NCI-H146 (cell line): ENCODE results near the gene GPR42.
"Not testable (repeated sequence)": the region's sequence is repeated elsewhere in the genome, so short reads cannot be mapped to it uniquely, and the experiment has no call there.

Experiments
- DNase-seq: peaks from one replicate; lab custom pipeline; 2025; lab: John Stamatoyannopoulos, UW

The GPR42 gene

DNA sequence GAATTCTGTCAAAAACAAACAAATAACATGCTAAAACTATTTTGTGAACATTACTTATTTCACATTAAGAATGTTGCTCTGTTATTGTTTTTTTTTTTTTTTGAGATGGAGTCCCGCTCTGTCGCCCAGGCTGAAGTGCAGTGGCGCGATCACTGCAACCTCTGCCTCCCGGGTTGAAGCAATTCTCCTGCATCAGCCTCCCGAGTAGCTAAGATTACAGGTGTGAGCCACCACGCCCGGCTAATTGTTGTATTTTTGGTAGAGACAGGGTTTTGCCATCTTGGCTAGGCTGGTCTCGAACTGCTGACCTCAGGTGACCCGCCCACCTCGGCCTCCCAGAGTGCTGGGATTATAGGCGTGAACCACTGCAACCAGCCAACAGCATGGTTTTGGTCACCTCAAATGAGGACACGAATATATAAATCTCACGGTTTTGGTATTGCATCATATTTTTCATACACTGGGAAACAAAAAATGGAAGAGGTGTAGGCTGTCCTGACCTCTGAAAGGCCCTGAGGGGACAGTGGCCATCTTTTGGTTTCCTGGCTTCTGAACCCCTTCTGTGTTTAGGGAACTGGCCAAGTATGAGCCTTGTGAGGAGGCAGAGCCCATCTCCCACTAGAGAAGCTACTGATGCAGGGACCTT, 25.5 kb downstream of the GPR42 start:
- no peak for DNase-seq

GRCh38 chr19:35397064-35397463, 26.2 kb downstream of the GPR42 start:
- no peak for DNase-seq

DNA sequence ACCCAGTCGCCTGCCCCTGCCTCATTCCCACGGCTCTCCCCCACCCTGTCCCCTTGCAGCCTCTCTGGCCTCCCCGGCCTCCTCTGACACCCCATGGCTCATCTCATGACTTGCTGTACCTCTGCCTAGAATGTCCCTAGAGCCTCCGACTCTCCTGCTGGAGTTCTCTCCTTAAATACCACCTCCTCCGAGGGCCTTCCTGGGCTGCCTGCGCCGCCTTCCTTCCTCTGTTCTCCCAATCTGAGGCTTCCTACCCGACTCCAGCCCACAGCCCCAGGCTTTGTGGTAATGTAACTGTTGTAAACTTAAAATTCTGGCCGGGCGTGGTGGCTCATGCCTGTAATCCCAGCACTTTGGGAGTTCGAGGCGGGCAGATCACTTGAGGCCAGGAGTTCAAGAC, 27.7 kb downstream of the GPR42 start:
- DNase-seq = no peak

- DNase-seq = no peak
Measured at GRCh38 chr19:35399231-35399630, 28.4 kb downstream of the GPR42 start.

- DNase-seq = no peak
Measured at GRCh38 chr19:35399948-35400772, 29.3 kb downstream of the GPR42 start.

GRCh38 chr19:35400773-35401100, 29.9 kb downstream of the GPR42 start:
- no peak for DNase-seq

DNA sequence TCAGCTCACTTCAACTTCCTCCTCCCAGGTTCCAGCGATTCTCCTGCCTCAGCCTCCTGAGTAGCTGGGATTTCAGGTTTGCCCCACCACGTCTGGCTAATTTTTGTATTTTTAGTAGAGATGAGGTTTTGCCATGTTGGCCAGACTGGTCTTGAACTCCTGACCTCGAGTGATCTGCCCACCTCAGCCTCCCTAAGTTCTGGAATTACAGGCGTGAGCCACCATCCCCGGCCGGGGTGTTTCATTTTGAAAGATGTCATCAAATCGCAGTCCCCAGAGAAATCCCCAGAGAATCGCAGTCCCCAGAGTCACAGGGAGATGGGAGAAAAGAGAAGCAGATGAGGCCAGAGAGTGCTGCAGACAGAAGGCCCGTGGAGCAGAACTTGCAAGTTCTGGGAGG, 30.5 kb downstream of the GPR42 start:
- not testable (repeated sequence) for DNase-seq

DNA sequence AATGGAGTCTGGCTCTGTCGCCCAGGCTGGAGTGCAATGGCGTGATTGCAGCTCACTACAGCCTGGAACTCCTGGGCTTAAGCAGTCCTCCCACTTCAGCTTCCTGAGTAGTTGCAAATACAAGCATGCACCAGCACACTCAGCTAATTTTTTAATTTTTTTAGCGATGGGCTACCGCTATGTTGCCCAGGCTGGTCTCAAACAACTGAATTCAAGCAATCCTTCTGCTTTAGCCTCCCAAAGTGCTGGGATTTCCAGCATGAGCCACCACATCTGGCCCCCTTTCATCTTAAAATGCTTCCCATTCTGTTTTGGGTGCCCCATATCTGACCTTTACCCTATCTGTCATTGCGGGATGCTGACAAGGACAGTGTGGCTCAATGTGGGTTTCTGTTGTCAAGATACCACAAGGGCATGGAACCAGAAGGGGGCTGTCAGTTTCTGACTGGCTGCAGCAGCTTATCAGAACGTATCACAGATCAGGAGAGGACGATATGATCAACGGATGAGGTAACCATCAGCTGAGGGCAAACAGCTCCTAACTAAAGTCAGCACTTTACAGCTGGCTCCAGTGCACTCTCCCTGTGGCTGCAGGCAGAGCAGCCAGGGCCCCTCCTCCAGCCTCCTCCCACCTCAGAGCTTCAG, 32.4 kb downstream of the GPR42 start:
- DNase-seq = no peak

GRCh38 chr19:35404879-35405622, 34.2 kb downstream of the GPR42 start:
- DNase-seq = no peak

- no peak for DNase-seq
Measured at GRCh38 chr19:35407619-35408018, 36.8 kb downstream of the GPR42 start.

GRCh38 chr19:35408284-35409171, 37.7 kb downstream of the GPR42 start:
- DNase-seq = no peak

DNA sequence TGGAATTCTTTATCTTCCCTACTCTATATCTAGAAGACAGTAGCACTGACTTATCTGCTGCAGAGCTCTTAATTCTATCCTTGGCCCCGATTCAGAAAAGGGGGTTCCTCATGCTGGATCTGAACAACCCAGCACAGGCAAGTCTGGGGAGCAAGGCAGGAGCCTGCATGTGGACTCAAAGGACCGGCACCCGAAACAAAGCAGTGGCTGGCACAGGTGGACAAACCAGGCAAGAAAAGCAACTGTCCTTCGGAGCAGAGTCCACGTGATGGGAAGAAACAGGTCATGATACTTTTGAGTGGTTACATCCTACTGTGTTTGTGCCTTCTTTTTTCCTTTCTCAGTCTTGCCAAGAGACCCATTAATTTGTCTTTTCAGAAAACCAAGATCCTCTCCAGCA, 38.3 kb downstream of the GPR42 start:
- no peak for DNase-seq

DNA sequence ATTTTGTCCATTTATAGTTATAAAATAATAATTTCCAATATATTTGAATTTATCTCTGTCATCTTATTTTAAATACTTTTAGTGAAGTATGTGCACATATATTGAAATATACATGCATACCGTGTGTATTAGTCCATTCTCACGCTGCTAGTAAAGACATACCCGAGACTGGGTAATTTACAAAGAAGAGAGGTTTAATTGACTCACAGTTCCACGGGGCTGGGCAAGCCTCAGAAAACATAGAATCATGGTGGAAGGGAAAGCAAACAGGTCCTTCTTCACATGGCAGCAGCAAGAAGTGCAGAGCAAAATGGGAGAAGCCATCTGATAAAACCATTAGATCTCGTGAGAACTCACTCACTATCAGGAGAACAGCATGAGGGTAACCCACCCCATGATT, 39.6 kb downstream of the GPR42 start:
- no peak for DNase-seq

DNA sequence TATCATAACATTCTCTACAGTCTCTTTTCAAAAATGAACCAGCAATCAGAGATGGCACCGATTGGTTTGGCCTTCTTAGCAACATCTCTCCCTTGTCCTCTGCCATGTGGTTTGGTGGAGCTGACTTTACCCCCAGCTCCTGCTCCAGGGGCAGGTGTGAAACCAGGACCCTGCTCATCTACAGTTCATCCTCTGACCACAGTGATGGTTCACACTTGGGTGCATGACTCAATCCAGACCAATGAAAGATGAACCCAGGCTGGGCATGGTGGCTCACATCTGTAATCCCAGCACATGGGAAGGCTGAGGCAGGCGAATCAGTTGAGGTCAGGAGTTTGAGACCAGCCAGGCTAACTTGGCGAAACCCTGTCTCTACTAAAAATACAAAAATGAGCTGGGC, 43.6 kb downstream of the GPR42 start:
- DNase-seq = no peak

DNA sequence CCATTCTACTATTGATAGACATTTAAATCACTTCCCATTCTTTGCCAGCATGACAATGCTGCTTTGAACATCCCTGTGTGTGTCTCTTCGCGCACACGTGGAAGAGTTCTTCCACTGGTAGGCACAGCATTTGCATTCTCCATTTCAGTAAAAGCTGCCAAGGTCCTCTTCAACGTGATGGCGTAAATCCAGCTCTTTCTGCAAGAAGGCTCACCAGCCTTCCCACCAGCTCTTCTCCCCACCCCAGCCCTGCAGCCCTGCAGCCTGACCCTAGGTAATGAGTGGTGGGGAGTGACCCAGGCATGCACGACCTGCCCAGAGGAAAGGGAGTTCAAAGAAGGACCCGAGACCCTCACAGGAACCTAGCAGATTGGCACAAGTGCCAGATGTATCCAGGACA, 45.5 kb downstream of the GPR42 start:
- DNase-seq = no peak

DNA sequence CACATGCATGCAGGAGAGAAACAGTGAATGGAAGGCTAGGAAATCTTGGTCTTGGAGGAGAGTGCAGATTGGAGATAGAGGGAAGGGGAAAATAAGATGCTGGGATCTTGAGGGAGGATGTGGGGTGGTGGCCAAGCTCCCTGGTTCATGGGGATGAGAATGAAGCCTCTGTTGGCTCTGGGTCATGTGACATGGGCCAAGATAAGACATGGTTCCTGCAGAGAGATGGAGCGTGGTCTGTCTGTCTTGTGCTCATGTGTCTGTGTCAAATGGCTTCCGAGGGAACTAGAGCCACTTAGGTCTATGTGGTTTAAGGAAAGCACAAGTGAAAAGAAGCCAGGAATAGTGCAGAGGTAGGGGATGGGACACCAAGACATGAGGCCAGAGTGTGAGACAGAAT, 46.4 kb downstream of the GPR42 start:
- no peak for DNase-seq

- DNase-seq = no peak
Measured at GRCh38 chr19:35417713-35418534, 47.1 kb downstream of the GPR42 start.

GRCh38 chr19:35419046-35419445, 48.2 kb downstream of the GPR42 start:
- DNase-seq = no peak

DNA sequence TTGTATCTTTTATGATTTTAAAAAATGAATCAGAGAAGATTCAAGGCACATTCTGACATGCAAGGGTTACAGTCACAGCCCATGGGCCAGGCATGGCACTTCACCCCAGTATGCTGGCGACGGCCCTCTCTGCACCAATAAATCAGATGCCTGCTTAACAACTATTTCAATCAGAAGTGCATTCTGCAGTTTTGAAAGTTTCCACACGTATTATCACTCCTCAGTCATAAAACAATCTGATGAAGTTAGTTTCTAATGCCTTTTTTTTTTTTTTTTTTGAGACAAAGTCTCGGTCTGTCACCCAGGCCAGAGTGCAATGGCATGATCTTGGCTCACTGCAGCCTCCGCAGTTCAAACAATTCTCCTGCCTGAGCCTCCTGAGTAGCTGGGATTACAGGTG, 48.9 kb downstream of the GPR42 start:
- DNase-seq = no peak

DNA sequence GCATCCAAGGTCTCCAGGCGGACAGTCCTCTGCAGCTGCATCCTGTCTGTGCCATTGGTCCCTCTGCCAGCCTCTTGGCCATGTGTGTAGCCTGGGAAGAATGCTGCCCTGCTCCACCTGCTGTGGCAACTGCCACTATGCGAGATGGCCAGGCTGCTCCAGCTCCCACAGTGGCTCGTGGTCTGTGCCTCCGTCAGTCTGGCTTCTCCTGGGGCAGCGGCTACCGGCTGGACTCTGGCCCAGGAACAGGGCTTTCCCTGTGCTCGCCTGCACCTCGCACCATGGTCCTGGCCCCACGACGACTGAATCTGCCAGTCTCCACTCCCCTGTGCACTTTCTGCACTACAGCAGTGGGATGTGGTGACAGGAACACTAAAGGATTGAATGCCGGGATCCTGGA, 50.5 kb downstream of the GPR42 start:
- no peak for DNase-seq
